Left ventricle myocardium superior (tissue), 1 donor: Measurements from ENCODE around the gene STYXL1. TPM values are rescaled to one million over a fixed set of nuclear protein-coding genes. Genes with fewer than 3 reads are reported as not detected.

Source experiments
- ATAC-seq: fragments of 200-7000 bp; cut with Tn5 transposase; one replicate; pipeline ENCODE4 v1.9.1; 2020; ENCODE audit warnings: mild to moderate bottlenecking, moderate library complexity
- DNase-seq: peaks from one replicate; pipeline ENCODE4 v3.0.0-alpha.2; 2020
- intact Hi-C: fragments of 100-400 bp; cut with micrococcal nuclease; formaldehyde crosslinking; loops from one replicate; pipeline ENCODE4 v1.11.0; 2022
- total RNA-seq: library from RNA; stranded (reverse); fragmentation: NEBNext Ultra II Directional; extraction: Animal tissue kit (Norgen Biotek cat#: 25700); gene quantifications from one replicate; pipeline ENCODE4 v1.2.1, GENCODE V29; 2021
- donor health status: DM: no; HTN: yes; CAD: no; lungs with severe emphysema.

STYXL1 gene
- total RNA-seq, 1 donor from 2014 or later, result 21.9 TPM

DNA sequence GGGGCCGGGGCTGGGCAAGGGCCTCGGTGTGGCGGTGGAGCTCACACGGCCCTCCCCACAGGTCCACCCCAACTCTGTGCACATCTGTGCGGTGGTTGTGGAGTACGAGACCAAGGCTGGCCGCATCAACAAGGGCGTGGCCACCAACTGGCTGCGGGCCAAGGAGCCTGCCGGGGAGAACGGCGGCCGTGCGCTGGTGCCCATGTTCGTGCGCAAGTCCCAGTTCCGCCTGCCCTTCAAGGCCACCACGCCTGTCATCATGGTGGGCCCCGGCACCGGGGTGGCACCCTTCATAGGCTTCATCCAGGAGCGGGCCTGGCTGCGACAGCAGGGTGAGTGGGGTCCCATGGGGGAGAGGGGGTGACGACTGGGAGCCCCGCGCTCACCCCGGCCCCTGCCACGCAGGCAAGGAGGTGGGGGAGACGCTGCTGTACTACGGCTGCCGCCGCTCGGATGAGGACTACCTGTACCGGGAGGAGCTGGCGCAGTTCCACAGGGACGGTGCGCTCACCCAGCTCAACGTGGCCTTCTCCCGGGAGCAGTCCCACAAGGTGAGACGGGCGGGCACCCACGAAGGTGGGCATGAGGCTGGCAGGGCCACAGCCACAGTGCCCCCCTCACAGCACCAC is 62.2 kb downstream of the STYXL1 start:
- intact Hi-C loops, result no loop called here
- DNase-seq, result peak; percentile 73
- ATAC-seq, result no peak

DNA sequence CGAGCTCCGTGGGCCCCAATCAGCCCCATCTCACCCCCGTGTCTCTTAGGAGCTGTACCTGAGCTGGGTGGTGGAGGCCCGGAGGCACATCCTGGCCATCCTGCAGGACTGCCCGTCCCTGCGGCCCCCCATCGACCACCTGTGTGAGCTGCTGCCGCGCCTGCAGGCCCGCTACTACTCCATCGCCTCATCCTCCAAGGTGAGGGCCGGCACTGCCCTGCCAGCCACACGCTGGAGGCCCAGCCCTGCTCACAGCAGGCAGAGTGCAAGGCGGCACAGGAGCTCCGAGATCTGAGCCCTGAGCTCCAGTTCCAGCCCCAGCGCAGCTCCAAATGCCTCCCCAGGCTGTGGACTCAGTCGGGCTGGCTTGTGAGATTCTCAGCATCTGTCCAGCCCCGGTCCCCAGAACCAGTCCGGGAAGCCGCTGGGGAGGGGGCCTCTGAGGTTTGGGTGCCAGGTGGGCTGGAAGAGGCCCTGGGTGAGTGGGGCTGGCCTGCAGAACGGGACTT is 62.7 kb downstream of the STYXL1 start:
- peak; percentile 27 for DNase-seq
- ATAC-seq, result no peak
- intact Hi-C loops, result no loop called here

DNA sequence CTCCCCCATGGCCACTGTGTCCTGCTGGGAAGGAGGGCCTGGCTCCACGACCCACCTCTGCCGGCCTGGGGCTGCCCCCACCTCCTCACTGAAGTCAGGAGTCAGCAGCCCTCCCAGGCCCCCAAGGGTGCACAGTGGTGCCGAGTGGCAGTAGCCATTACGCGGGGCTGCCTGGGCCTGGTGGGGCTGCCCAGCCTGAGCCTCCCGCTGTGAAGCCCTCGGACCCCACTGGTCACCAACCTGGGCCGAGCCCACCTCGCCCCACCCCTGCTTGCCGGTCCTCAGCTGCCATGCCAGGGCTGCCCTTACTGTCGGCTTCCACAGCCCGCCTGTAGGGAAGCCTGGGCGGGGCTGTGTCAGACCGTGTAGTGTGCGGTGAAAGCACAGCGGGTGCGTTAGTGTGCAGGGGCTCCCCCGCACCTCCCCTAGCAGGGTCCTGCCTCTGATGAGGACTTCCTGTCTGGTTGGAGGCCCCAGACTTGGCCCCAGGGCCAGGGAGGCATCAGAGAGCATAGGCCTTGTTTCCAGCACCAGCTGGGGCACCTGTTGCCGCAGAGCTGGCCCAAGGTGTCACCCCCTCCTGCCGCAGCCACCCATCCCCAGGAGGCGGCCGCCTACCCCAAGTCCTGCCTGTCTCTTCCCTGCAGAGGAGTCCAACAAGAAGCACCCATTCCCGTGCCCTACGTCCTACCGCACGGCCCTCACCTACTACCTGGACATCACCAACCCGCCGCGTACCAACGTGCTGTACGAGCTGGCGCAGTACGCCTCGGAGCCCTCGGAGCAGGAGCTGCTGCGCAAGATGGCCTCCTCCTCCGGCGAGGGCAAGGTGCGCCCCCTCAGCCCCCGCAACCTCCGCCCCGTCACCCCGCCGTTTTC is 63.4 kb downstream of the STYXL1 start:
- intact Hi-C loops, result no loop called here
- ATAC-seq (no peak), DNase-seq (peak; percentile 36)

DNA sequence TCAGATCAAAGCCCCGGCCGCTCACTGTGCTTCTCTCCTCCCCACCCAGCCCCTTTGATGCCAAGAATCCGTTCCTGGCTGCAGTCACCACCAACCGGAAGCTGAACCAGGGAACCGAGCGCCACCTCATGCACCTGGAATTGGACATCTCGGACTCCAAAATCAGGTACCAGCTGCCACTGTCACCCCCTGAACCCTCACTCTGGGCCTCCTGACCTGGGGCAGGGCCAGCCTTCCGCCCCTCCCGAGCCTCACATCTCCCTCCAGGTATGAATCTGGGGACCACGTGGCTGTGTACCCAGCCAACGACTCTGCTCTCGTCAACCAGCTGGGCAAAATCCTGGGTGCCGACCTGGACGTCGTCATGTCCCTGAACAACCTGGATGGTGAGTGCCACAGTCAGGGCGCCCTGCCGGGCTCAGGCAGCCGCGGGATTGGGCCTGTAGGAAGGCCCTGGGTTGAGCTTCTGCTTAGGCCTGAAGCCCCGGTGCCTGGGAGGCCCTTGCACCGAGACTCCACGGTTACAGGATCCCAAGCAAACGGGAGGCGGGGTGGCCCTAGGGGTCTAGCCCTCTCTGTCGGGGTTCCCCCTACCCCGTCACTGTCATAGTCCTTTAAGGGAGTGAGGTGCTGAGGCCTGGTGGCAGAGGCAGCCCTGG is 64.2 kb downstream of the STYXL1 start:
- DNase-seq (peak; percentile 38), ATAC-seq (no peak)
- intact Hi-C loops, result no loop called here

GRCh38 chr7:75982306-75983064 is 65.3 kb downstream of the STYXL1 start:
- intact Hi-C loops, result no loop called here

GRCh38 chr7:75981453-75982305 is 66.1 kb downstream of the STYXL1 start:
- ATAC-seq (no peak), DNase-seq (no peak)
- intact Hi-C loops, result no loop called here

More at GRCh38 chr7:75982306-75983064, 65.3 kb downstream of the STYXL1 start:
- ATAC-seq (no peak), DNase-seq (peak; percentile 9)

GRCh38 chr7:75981203-75981452 is 66.7 kb downstream of the STYXL1 start:
- intact Hi-C loops, result no loop called here
- no peak for DNase-seq
- ATAC-seq, result no peak

GRCh38 chr7:75980430-75981202 is 67.2 kb downstream of the STYXL1 start:
- DNase-seq (no peak), ATAC-seq (no peak)
- intact Hi-C loops, result no loop called here

DNA sequence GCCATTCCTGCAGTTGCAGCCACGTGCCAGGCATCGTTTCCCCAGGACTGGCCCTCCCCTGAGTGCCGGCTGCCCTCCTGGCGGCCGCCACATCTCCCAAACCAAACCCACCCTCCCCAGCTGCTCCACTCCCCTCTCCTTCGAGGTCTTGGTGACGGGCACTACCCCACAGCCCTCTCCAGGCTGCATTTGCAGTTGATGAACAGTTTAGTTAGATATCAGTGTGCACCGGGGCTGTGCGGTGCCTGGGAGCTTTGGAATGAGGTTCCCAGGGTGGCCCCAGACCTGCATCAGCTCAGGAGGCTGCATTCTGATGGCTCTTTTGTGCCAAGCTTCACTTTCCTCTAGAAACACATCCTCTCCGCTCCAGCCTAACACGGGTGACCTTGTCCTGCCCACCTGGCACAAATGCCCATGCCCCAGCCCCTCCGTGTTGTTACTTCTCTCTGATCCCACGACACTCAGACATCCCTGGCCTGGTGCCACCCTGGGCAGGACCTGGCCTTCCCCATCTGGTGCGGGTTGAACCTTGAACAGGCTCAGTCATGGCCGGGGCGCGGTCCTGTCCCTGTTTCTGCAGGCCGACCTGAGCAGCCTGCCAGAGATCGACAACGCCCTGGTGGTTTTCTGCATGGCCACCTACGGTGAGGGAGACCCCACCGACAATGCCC is 67.9 kb downstream of the STYXL1 start:
- peak; percentile 65 for DNase-seq

DNA sequence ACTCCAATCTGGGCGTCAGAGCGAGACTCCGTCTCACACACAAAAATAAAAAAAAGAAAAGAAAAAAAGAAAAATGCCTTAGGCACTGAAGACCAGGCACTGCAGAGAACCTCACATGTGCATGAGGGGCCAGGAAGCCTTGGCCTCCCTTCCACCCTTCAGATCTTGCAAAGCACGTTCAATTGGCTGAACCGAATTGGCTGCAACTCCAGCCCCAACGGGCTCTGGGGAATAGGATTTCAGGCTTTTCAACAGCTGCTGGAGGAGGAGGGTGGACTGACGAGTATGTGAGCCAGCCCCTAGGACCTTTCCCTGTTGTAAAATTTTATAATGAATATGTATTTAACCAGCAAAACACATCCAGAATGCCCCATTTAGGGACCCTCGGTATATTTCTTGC is 70.1 kb downstream of the STYXL1 start:
- ATAC-seq, result peak; percentile 66
- intact Hi-C loops, result no loop called here
- DNase-seq, result peak; percentile 71

More for the DNA sequence above, 67.9 kb downstream of the STYXL1 start:
- ATAC-seq, result no peak
- intact Hi-C loops, result no loop called here

- intact Hi-C loops, result no loop called here
- ATAC-seq (peak; percentile 73), DNase-seq (peak; percentile 81)
Observed at GRCh38 chr7:75971961-75972763, 75.6 kb downstream of the STYXL1 start.

- ATAC-seq, result no peak
- no peak for DNase-seq
- intact Hi-C loops, result no loop called here
Observed at GRCh38 chr7:75971309-75971960, 76.4 kb downstream of the STYXL1 start.

DNA sequence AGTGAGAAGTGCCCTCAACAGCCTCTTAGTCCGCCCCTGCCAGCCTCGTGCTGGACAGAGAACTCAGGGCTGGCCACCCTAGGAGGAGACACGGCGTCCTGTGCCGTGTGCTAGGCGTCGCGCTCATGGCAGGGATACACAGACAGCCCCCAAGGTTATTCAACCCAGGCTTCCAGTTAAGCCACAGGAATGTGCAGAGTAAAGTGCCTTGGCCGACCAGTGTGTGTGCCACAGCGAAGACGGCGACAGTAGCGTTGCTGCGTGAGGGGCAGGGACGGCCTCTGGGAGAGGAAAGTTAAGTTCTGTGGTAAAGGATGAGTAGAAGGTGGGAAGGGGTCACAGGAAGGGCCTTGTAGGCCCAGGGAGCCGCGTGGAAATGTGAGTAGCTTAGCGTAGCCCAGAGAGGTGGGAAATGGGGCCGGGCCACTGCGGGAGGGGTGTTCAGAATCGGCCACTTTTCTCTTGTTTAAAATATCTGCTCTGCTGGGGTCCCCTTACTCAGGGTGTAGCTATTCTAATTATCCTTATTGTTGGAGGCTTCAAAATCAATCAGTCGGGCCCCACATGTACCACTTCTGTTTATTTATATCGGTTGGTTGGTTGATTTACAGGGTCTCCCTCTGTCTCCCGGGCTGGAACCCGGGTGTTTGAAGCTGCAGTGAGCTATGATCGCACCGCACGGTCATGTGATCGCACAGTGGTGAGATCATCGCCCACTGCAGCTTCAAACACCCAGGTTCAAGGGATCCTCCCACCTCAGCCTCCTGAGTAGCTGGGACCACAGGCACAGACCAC is 77.9 kb downstream of the STYXL1 start:
- intact Hi-C loops, result no loop called here
- ATAC-seq (no peak), DNase-seq (no peak)

DNA sequence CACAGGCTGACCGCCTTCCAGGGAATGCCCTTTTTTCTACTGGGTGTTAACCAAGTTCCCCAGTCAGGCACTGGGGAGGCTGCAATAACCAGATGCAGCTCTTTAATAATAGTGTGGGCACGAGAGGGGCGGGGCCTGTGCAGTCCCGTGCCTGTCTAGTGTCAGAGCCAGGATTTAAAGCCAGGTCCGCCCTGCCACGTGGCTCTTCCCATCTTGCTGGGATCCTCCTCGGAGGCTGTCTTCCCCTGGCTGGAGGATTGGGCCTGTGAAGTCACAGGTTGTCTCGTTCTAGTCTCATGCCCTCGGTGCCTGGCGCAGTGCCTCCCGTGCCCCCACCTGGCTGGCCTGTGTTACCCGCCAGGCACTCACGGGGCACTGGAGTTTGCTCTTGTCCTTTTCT is 78.6 kb downstream of the STYXL1 start:
- intact Hi-C loops, result no loop called here
- DNase-seq (peak; percentile 59), ATAC-seq (peak; percentile 23)

DNA sequence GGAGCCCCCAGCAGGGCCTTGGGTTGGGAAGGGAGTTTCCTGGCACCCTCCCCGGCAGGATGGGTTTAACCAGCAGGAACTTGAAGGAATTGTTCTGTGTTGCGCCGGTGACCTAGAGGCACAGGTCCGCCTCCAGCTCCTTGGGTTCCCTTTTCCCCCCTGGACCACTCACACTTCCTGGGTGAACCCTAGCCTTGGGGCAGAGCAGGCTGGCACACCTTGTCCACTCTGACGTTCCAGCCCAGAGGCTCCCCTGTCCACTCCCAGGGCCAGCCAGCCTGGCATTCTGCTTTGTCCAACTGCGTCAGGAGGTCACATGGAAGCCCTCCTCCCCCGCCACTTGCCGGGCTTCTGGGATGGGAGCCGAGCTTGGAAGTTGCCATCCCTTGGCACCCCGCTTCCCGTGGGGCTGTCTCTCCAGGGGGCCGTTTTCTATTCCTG is 79.2 kb downstream of the STYXL1 start:
- DNase-seq (no peak), ATAC-seq (no peak)

More for the DNA sequence above, 79.2 kb downstream of the STYXL1 start:
- intact Hi-C loops, result no loop called here
